GM23248 (cell line): ENCODE measurements around the gene WARS2. TPM values are rescaled to one million over a fixed set of nuclear protein-coding genes. Genes with fewer than 3 reads are reported as not detected.

Experiments used
- DNase-seq: peaks from one replicate; pipeline ENCODE4 v3.0.0-alpha.2; 2015
- H2AFZ ChIP-seq: fragments of 200-600 bp; sonication (generic); 2 replicates; pipeline ENCODE4 v1.6.1; 2016; ENCODE audit warnings: antibody characterized with exemption
- H3F3A ChIP-seq: fragments of 200-600 bp; sonication (generic); 2 replicates; pipeline ENCODE4 v1.6.1; 2016; ENCODE audit warnings: mild to moderate bottlenecking, antibody characterized with exemption, mixed run types; ENCODE audit not compliant: insufficient read depth
- H3K27ac ChIP-seq: fragments of 200-600 bp; sonication (generic); 2 replicates; pipeline ENCODE4 v1.5.1; 2016; ENCODE audit warnings: mild to moderate bottlenecking
- H3K27me3 ChIP-seq: fragments of 200-600 bp; sonication (generic); replicated peaks from 2 replicates; pipeline ENCODE4 v1.6.1; 2016; ENCODE audit warnings: mild to moderate bottlenecking; ENCODE audit not compliant: insufficient read depth
- H3K36me3 ChIP-seq: fragments of 200-600 bp; sonication (generic); 2 replicates; pipeline ENCODE4 v1.6.1; 2016; ENCODE audit warnings: low read depth, mild to moderate bottlenecking
- H3K4me1 ChIP-seq: fragments of 200-600 bp; sonication (generic); 2 replicates; pipeline ENCODE4 v1.6.1; 2016; ENCODE audit warnings: mild to moderate bottlenecking; ENCODE audit not compliant: insufficient read depth
- H3K4me2 ChIP-seq: fragments of 200-600 bp; sonication (generic); one replicate; pipeline ENCODE4 v1.6.1; 2016; ENCODE audit warnings: mild to moderate bottlenecking; ENCODE audit not compliant: unreplicated experiment
- H3K4me3 ChIP-seq: fragments of 200-600 bp; sonication (generic); 2 replicates; pipeline ENCODE4 v1.5.1; 2016; ENCODE audit warnings: mild to moderate bottlenecking
- H3K79me2 ChIP-seq: fragments of 200-600 bp; sonication (generic); 2 replicates; pipeline ENCODE4 v1.6.1; 2016; ENCODE audit warnings: mild to moderate bottlenecking; ENCODE audit not compliant: insufficient read depth
- H3K9ac ChIP-seq: fragments of 200-600 bp; sonication (generic); 2 replicates; pipeline ENCODE4 v1.6.1; 2016; ENCODE audit warnings: mild to moderate bottlenecking
- H3K9me2 ChIP-seq: fragments of 200-600 bp; sonication (generic); 2 replicates; pipeline ENCODE4 v1.6.1; 2016; ENCODE audit warnings: mixed run types, mild to moderate bottlenecking, moderate library complexity; ENCODE audit not compliant: insufficient read depth
- H3K9me3 ChIP-seq: fragments of 200-600 bp; sonication (generic); one replicate; pipeline ENCODE4 v1.6.1; 2017; ENCODE audit warnings: low read depth
- H4K20me1 ChIP-seq: fragments of 200-600 bp; sonication (generic); 2 replicates; pipeline ENCODE4 v1.6.0; 2016; ENCODE audit not compliant: insufficient read depth
- EZH2 ChIP-seq: fragments of 200-600 bp; sonication (generic); IDR thresholded peaks from 2 replicates; pipeline ENCODE4 v1.6.1; 2018; ENCODE audit warnings: antibody characterized with exemption, mild to moderate bottlenecking; ENCODE audit not compliant: insufficient read depth, poor library complexity, severe bottlenecking
- EZH2phosphoT487 ChIP-seq: fragments of 200-600 bp; sonication (generic); IDR thresholded peaks from 2 replicates; pipeline ENCODE4 v1.6.1; 2018; ENCODE audit warnings: antibody characterized with exemption, moderate library complexity, mild to moderate bottlenecking, low read depth; ENCODE audit not compliant: insufficient read depth
- WGBS, 2 experiments: methylation state at CpG; one replicate each; pipeline ENCODE4 v1.1.6; 2015 to 2017; ENCODE audit warnings: low lambda C conversion rate in 2 of 2, low coverage in 1 of 2; ENCODE audit errors: missing lambda C conversion rate in 2 of 2; 5-methylcytosine and 5-hydroxymethylcytosine counted together
- in situ Hi-C: fragments of 300-500 bp; cut with MboI; formaldehyde crosslinking; loops from 2 replicates; pipeline ENCODE4 v1.15.0; 2020
- polyA plus RNA-seq: library from polyadenylated mRNA; unstranded; fragments of >200 nt; fragmentation: Nextera tagmentation; extraction: Ambion mirVana; gene quantifications from 2 replicates; pipeline ENCODE4 v1.2.1, GENCODE V29; 2016
- total RNA-seq: library from RNA; depleted of rRNA; stranded (reverse); fragments of >200 nt; shearing (Covaris generic); gene quantifications from 2 replicates; pipeline ENCODE4 v1.2.3, GENCODE V29; 2014

WARS2 gene
- total and polyA plus RNA-seq, 2 experiments from 2014 or later: 7.9 to 13.8 TPM

GRCh38 chr1:119069682-119070081 lies 70.8 kb downstream of the WARS2 start:
- H3K4me1 ChIP-seq: no peaks in the 10 kb centered on the region

GRCh38 chr1:119068427-119068826 lies 72.0 kb downstream of the WARS2 start:
- H3K9me3 ChIP-seq: no peaks in the 10 kb centered on the region
- in situ Hi-C loops: no loop called here
- H3K27ac ChIP-seq: no peak overlapping the region
- H3K9me2 ChIP-seq: no peaks in the 10 kb centered on the region
- no peaks in the 10 kb centered on the region for H3K27me3 ChIP-seq
- no peaks in the 10 kb centered on the region for H3K4me1 ChIP-seq
- TF ChIP-seq EZH2: no peak
- no peak for TF ChIP-seq EZH2phosphoT487
- H4K20me1 ChIP-seq: no peaks in the 10 kb centered on the region
- no peak overlapping the region for H3K4me2 ChIP-seq
- WGBS, 2 experiments: 75 to 76% methylated on average over 4 of the region's 4 CpGs
- H3K9ac ChIP-seq: no peak overlapping the region
- DNase-seq: no peak
- no peak overlapping the region for H3K4me3 ChIP-seq
- H3K36me3 ChIP-seq: no peaks in the 10 kb centered on the region
- H2AFZ ChIP-seq: no peak overlapping the region
- H3F3A ChIP-seq: no peaks in the 10 kb centered on the region
- no peaks in the 10 kb centered on the region for H3K79me2 ChIP-seq

More at GRCh38 chr1:119069682-119070081, 70.8 kb downstream of the WARS2 start:
- Histone ChIP-seq H3K36me3 (no peaks in the 10 kb centered on the region), H4K20me1 (no peaks in the 10 kb centered on the region), H3K79me2 (no peaks in the 10 kb centered on the region), H3K4me2 (no peak overlapping the region), H3K27me3 (no peaks in the 10 kb centered on the region), H3F3A (peaks cover 2% of the 10 kb centered on the region; the same call in 1 of the 2 replicates), H2AFZ (no peak overlapping the region), H3K27ac (no peak overlapping the region), H3K9me2 (no peaks in the 10 kb centered on the region), H3K9ac (no peak overlapping the region), H3K4me3 (no peak overlapping the region), H3K9me3 (no peaks in the 10 kb centered on the region)
- TF ChIP-seq EZH2 (no peak), EZH2phosphoT487 (no peak)
- in situ Hi-C loops: no loop called here
- WGBS, 2 experiments: 89 to 90% methylated on average over 5 of the region's 5 CpGs
- DNase-seq: no peak

- Histone ChIP-seq H3K79me2 (no peaks in the 10 kb centered on the region), H3K36me3 (no peaks in the 10 kb centered on the region), H3K4me3 (no peak overlapping the region), H4K20me1 (no peaks in the 10 kb centered on the region), H3K4me1 (no peaks in the 10 kb centered on the region), H3K9me3 (no peaks in the 10 kb centered on the region), H3K9me2 (no peaks in the 10 kb centered on the region), H3K4me2 (no peak overlapping the region), H3K9ac (no peak overlapping the region), H3F3A (no peaks in the 10 kb centered on the region), H3K27me3 (no peaks in the 10 kb centered on the region), H2AFZ (no peak overlapping the region), H3K27ac (no peak overlapping the region)
- in situ Hi-C loops: no loop called here
- no peak for DNase-seq
- TF ChIP-seq EZH2 (no peak), EZH2phosphoT487 (no peak)
Observed at GRCh38 chr1:119061700-119062099, 78.8 kb downstream of the WARS2 start.

GRCh38 chr1:119055568-119055967 lies 84.9 kb downstream of the WARS2 start:
- WGBS, 2 experiments: 94 to 97% methylated on average over 2 of the region's 2 CpGs
- H3K36me3 ChIP-seq: no peaks in the 10 kb centered on the region
- no peak for DNase-seq
- no peaks in the 10 kb centered on the region for H4K20me1 ChIP-seq
- no peak overlapping the region for H3K4me3 ChIP-seq
- H3K9ac ChIP-seq: no peak overlapping the region
- H3K4me1 ChIP-seq: no peaks in the 10 kb centered on the region
- no peaks in the 10 kb centered on the region for H3K79me2 ChIP-seq
- H3K27me3 ChIP-seq: no peaks in the 10 kb centered on the region
- no peaks in the 10 kb centered on the region for H3K9me2 ChIP-seq
- H2AFZ ChIP-seq: no peak overlapping the region
- TF ChIP-seq EZH2phosphoT487 (no peak), EZH2 (no peak)
- H3F3A ChIP-seq: no peaks in the 10 kb centered on the region
- H3K4me2 ChIP-seq: no peak overlapping the region
- in situ Hi-C loops: no loop called here
- no peak overlapping the region for H3K27ac ChIP-seq
- H3K9me3 ChIP-seq: no peaks in the 10 kb centered on the region

GRCh38 chr1:119053917-119054316 lies 86.5 kb downstream of the WARS2 start:
- no peaks in the 10 kb centered on the region for H3K4me1 ChIP-seq
- H3K27me3 ChIP-seq: no peaks in the 10 kb centered on the region
- H3K4me2 ChIP-seq: no peak overlapping the region
- 89 to 96% methylated on average over 1 of the region's 1 CpG for WGBS, 2 experiments
- no peaks in the 10 kb centered on the region for H4K20me1 ChIP-seq
- no peak for DNase-seq
- no peaks in the 10 kb centered on the region for H3K9me2 ChIP-seq
- H3F3A ChIP-seq: no peaks in the 10 kb centered on the region
- H2AFZ ChIP-seq: no peak overlapping the region
- no peak overlapping the region for H3K9ac ChIP-seq
- H3K27ac ChIP-seq: no peak overlapping the region
- H3K9me3 ChIP-seq: no peaks in the 10 kb centered on the region
- in situ Hi-C loops: no loop called here
- TF ChIP-seq EZH2: no peak
- TF ChIP-seq EZH2phosphoT487: no peak
- H3K36me3 ChIP-seq: no peaks in the 10 kb centered on the region
- H3K79me2 ChIP-seq: no peaks in the 10 kb centered on the region
- no peak overlapping the region for H3K4me3 ChIP-seq
